Measurements from ENCODE around the gene AK4.

AK4 gene

DNA sequence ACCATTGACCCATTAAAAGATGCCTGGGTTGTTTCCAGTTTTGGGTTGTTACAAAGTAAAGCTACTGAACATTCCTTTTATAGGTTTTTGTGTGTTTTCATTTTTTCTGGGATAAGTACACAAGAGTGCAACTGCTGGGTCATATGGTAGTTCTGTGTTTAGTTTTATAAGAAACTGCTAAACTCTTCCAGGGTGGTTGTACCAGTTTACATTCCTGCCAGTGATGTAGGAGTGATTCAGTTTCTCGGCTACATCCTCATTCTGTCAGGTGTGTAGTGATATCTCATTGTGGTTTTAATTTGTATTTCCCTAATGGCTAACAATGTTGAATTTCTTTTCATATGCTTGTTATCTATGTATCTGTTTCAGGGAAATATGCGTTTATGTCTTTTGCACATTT is 102.8 kb downstream of the AK4 start:
- DNase-seq (ENCODE audit: low spot score), result no peak

DNA sequence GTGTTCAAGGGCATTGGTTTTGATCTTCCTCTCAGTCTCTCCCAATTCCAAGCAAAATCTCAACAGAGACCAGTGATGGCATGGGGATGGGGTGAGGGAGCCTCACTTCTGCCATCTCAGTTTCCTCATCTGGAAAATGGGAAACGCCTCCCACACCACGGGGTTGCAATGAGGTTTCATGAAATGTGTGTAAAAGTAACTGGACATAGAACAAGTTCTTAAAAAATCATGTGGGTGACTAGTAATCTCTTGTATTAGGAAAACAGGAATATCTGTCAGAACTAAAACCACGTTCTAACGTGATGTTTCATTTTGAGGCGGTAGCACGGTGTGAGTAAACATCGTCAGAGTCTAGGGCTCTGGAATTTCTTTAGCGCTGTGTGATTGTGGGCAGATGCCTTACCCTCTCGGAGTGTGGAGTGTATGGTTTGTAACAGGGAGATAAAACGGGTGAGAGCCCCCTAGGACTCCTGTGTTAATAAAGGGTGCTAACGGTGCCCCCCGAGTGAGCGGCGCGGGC is 105.9 kb downstream of the AK4 start:
- DNase-seq (ENCODE audit: low spot score), result no peak

DNA sequence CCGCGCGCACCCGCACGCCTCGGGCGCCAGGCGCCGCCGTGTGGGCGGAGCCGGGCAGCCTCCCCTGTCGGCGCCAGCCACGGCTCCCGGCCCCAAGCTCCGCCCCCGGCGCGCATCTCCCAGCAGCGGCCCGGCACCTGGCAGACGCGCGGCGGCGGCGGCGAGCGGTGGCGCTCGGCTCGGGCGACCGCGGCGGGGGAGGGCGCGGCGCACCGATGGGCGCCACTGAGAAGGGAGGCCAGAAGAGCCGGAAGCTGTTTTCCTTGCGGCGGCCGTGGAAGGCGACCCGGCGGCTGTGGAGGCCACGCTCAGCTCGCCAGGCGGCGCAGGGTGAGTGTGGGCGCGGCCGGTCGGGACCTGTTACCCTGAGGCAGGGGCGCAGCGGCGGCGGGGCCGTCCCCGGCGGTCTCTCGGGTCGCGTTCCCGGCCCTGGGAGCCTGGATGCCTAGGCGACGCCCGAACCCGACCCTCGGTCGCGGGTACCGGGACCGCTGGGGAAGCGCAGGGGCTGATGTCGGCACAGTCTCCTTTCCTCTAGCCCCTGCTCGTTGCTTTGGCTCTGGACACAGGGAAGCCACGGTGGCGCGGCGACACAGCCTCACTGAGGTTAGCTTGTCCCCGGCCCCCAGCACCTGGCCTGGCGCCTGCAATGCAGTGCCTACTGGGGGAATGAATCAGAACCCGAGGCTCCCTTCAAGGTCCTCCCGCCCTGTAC is 106.5 kb downstream of the AK4 start:
- DNase-seq (ENCODE audit: low spot score), result peak; percentile 47

DNA sequence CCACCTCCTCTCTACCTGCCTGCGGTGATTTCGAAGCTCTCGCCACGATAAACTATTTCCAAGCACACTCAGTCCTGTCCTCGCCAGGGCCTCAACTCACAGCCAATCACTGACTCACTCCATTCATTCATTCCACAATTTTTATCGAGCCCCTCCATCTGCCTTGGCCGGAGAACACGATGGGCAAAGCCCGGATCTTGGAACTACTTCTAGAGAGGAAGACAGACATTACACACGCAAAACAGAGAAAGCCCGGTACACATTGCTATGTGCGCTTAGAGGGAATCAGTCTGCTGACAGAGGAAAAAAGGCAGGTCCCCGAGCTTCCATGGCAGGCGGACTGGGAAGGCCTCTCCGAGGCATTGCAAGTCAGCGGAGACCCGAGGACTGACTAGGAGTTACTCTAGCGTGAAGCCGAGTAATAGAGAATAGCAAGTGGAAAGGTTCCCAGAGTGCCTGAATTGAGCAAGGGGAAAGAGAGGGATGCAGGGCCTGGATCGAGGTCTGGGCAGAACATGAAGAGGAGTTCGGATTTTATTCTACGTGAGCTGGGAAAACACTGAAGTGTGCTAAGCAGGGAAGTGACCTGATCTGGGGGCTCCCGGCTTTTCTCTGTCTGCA is 107.1 kb downstream of the AK4 start:
- DNase-seq (ENCODE audit: low spot score), result no peak

DNA sequence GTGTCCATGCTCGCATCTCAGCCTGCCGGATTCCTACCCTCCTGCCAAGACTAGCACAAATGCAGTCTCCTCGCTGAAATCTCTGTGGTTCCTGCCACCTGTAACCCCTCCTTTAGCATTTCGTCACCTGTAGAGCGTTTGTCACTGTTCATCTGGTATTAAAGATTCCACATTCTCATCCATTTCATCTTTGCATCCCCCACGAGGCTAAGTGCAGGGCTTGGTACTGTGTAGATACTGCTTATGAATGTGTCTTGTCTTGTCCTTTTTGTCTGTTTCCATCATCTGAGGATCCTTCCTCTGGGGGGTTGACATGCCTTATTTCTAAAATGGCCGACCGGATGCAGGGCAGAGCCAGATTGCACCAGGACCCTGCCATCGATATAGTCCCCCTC is 107.7 kb downstream of the AK4 start:
- DNase-seq (ENCODE audit: low spot score), result no peak

DNA sequence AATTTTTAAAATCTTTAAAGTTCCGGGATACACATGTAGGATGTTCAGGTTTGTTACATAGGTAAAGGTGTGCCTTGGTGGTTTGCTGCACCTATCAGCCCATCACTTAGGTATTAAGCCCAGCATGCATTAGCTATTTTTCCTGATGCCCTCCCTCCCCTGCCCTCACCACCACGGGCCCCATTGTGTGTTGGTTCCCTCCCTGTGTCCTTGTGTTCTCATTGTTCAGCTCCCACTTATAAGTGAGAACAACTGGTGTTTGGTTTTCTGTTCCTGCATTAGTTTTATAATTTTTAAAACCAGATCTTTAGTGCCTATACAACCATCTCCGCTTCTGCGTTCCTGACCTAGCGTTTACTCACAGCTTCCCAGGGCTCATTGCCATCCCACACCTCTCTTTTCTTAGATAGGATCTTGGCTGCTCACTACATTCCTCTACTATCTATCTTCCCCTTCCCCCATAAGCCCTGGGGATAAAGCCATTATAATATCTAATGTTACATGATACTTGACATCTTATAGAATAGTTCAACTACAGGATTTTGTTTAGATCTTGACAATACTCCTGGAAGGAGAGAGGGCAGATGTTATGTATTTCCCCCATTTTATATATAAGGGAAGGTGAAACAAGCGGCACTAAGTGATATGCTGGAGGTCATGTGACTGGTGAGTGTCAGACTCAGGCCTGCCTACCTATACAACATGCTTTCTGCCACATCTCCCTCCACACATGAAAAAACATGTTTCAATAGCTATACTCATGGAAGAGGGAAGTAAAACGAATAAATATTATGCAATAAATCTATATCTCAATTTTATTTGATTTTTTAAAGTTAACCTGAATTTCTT is 109.1 kb downstream of the AK4 start:
- DNase-seq (ENCODE audit: low spot score), result no peak

DNA sequence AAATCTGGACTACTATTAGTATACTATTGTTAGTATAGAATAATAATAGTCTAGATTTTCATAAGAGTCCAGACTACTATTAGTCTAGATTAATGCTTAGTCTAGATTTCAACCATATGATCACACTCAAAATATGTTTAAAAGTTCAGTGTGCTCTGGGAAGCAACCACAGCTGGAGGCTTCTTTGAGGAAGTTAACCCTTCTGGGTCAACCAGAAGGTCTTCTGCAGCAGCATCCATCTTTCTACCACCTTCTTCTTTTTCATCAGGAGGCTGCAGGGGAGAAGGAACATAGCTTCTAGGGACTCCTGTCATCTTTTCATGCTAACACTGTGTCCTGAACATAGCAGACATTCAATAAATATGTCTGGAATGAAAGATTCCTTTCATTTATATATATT is 110.1 kb downstream of the AK4 start:
- no peak for DNase-seq (ENCODE audit: low spot score)

DNA sequence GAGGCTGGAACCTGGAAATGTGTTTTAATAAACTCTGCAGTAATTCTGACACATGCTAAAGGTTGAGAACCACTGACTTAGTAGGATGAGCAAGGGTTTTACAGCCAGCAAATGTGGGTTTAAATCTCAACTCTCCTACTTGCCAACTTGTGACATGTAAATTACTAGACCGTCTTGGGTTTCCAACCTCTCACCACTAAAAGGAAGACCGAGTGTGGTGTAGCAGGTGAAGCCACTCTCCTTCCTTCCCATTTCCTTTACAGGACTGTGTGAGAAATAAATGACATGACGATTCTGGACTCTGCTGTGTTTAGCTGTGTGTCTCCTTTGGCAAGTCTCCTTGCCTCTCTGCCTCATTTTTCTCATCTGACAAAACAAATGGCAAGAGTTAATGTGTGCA is 111.8 kb downstream of the AK4 start:
- DNase-seq (ENCODE audit: low spot score), result no peak

DNA sequence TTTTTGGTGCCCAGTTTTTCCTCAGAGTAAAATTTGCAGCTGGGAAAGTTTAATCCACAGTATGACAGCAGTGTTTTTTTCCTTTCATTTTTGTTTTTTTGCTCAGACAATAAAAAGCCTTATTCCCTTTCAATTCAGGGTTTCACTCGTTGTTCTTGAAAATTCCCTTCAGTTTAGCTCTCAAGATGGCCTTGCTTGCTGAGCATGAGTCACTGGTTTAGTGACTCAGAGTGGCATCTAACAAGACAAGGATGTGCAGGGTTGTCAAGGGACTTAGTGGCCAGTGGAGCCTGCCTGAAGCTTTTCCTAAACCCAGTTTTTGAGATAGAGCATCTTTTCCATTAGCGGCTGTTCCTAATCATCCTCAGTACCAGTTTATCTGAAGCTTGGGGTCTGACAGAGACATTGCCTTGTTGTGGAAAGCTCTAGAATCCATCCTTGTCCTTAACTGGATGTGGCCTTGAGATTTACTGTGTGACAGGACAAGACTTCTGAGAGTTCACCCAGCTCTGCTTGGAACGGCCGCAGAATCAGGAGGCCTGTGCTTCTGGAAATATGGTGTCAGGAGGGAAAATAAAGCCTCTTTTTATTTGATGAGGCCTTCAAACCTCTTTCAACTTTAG is 113.0 kb downstream of the AK4 start:
- DNase-seq (ENCODE audit: low spot score), result peak; percentile 81

DNA sequence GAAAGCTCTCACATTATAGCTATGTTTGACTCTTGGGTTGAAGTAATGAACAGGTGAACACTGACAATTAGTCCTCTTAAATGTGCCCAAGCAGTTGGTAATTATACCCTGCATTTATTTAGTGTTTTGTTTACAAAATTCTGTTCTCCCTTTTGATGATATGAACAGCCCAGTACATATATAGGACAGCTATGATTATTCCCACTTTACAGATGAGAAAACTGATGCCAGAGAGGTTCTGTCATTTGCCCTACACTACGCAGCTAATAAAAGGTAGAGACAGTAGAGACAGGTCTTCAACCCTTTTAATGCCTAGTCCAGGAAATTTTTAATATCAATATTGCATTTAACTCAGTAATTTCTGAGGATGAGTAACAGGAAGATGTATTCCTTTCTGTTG is 115.3 kb downstream of the AK4 start:
- no peak for DNase-seq (ENCODE audit: low spot score)

DNA sequence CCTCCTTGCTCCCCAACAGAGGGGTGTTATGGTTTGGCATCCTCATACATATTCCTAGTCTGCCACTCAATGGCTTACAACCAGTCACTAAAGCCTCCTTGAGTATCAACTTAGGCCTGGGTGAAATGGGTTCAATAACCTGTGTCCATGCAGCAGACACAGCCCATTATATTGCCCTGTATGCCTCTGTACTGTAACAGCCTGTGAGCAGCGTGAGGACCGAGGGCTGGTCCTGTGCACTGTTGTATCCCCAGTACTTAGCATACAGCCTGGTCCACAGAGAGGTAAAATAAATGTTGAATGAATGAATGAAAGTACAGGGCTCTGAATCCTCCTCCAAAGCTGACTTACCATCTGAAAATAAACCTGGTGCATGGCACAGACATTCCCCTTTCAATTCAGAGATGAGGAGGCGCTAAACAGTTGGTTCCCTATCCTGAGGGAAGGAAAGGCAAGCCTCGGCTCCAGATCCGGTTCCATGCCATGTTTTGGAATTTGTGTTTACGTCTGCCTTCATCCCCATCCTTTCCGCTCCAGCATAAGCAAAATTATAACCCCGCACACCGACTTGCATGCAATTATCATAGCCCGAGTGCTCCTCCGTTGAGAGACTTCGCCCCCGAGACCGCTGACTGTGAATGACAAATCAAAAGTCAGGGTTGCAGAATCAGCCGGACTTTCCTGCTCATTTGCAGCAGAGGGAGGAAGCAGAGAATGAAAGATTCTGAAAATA is 116.4 kb downstream of the AK4 start:
- DNase-seq (ENCODE audit: low spot score), result no peak

DNA sequence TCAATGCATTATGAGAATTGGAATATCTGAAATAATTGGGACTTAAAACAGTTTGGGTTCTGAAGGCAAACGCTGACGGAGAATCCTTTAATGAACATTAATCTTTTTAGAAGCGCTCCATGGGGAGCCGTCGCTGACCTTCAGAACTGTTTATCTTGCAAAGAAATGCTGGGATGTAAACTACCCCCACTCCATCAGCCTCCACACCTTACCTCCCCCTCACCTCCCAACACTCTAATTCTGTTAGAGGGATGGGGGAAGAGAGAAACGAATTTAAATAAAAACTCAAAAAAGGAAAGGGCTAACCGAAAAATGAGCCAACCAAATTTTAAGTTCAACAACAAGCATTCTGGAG is 117.3 kb downstream of the AK4 start:
- no peak for DNase-seq (ENCODE audit: low spot score)

DNA sequence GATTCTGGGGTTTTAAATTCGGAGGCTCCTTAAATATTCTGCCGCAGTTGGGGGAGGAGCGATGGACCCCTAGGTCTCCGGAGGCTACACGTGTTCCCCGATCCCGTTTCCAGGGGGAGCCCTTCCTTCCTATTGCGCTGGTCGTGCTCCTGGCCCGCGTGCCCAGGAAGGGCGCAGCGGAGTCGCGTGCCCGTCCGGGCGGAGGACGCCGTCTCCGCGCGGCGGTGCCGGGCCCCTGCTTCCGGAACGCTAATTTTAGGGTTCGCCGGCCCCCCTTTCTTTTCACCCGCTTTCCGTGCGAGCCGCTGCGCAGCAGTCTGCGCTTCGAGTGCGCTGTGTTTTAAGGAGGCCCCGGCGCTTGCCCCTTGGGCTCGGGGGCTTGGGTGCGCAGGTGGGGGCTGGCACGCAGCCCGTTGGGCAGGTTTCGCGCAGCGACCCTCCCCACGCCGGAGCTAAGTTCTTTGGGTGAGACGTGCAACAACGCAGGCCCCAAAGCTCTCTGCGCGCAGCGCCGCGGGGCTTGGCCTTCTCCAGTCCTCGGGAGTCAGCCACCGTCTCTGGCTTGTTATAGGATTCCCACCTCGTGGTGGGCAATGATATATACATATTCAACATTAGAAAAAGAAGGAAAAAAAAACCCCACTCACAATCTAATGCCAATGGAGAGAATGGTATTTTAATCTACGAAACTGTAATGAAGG is 117.8 kb downstream of the AK4 start:
- DNase-seq (ENCODE audit: low spot score), result no peak

DNA sequence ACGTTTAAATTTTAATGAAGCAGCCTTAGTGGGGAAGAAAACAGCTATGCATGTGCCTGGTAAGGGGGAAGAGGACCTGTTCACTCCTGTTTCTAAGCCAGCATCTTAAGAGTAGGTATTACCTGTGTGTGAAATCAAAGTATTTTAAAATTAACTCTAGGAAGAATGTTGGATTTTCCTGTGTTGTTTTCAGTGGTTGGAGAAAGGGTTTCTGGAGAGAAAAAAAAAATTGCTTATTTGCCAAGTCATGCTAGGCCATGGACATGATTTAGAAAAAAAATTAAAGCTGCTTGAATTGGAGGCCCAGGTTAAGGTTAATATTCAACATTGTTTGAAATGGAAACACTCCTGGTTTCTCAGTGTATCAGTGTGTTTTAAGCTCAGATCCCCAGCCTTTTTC is 118.5 kb downstream of the AK4 start:
- DNase-seq (ENCODE audit: low spot score), result no peak

DNA sequence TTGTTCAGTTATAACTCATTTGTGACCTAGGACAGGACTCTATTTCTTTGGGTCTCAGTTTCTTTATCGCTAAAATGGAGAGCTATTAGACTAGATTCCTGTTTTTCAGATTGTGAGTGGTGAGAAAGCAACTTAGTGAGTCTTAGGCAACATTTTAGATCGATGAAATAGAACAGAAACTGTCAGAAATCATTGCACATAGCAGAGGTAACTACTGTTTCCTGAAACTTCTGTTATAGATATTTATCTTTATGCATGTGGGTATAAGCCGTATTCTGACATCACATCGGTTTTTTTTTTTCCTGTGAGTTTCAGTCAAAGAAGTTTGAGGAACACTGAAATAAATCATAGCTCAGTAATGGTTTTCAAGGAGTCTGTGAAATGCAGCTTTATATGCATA is 119.3 kb downstream of the AK4 start:
- no peak for DNase-seq (ENCODE audit: low spot score)

DNA sequence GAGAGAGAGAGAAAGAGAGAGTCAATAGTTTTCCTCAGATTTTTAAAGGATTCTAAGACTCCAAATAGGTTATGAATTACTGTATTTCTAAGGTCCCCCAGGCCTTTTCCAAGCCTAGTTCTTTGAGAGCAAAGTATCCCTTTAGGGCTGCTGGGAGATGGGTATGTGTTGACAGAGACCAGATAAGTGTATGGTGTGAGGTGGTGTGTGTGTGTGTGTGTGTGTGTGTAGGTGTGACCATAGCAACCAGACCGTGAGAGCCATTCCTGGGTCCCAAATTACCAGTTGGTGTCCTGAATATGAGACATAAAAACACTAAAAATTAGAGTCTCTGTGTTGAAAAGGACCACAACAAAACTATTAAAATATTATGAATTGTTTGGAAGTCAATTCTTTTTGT is 119.7 kb downstream of the AK4 start:
- no peak for DNase-seq (ENCODE audit: low spot score)

DNA sequence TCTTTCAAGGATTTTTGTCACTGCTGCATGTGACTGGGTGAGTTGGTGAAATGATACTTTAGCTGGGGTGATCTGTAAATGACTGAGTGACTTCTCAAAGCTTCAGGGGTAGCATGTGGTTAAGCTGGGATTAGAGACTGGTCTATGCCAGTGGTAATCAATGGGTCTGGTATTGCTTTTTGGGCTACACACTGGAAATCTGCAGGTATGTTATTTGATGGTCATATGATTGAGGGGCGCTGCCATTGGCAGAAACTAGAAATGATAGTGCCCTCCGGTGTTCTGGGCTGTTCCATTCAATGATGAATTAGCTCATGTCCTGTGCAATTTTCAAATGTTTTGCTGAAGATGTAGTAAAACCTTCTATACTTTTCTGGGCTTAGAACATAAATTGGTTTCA is 121.6 kb downstream of the AK4 start:
- no peak for DNase-seq (ENCODE audit: low spot score)

DNA sequence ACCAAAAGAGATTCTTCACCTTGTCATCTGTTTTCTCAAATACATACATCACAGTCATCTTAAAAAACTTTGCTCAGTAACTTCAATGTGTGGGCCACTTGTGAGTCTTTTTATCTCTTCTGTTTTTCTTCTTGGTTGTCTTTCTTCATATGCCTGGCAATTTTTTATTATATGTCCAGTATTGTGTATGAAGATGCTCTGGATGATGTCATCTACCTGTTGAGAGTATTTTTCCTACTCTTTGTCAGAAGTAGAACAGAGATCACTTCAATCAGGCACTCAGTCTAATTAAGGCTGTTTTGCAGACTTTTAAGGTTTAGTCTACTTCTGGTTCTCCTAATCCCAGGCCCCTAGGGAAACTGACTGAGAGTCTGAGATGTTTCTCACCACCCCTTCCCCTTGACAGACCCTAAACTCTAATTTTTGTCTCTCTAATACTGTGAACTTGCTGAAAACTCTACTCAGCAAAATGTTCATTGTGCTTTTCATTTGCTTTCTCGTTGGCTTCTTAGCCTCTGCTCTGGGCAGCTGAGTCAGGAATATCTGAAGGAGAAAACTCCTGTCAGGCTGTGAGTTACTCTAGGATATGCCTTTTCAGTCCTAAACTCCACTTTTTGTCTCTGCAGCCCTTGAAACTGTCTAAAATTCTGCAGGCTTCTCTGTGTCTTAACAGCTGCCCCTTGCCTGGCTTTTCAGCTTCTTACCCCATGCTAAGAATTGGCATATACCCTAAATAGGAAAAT is 128.4 kb downstream of the AK4 start:
- DNase-seq (ENCODE audit: low spot score), result no peak

DNA sequence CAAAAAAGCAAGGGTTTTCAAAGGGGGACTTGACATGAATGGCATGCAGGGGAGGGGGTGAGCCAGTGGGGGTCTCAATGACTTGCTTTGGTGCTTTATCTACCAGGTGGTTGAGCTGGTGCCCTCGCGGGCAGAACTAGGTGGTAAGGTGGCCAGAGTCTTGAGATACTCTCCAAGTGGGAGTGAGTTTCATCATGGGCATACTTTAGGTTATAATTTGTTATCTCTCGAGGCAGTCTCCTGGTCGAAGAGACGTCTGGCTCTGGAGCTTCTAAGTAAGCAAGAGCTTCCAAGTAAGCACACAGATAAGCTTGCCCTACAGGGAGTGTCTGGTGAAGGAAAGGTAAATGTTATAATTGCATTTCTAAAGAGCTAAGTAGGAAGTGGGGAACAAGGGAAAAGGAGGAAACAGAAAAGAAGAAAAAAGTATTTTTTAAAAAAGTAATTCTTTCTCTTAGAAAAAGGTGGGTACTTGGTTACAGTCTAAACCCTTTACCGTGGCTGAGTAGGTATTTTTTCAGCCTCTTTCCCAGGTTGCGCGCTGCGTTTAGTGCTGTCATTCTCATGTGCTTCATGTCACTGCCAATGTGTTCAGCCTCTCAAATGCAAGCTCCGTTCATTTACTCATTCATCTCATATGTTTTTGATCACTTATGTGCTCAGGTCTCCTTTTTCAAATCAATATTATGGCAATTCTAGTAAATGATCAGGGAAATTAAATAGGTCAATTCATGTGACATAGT is 129.8 kb downstream of the AK4 start:
- no peak for DNase-seq (ENCODE audit: low spot score)

Data from COLO829 (cell line).